ENCODE results near the gene TANC1.

TANC1 gene

DNA sequence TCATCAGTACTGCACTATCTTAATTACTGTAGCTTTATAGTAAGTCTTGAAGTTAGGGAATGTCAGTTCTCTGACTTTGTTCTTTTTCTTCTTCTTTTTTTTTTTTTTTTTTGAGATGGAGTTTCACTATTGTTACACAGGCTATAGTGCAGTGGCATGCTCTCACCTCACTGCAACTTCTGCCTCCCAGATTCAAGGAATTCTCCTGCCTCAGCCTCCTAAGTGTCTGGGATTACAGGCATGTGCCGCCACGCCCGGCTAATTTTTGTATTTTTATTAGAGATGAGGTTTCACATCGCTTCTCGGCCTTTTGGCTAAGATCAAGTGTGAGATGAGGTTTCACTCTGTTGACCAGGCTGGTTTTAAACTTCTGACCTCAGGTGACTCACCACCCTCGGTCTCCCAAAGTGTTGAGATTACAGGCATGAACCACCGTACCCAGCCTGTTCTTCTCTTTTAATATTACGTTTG lies 41.9 kb upstream of the TANC1 start:
- Mint-ChIP-seq H3K27me3 (ENCODE audit: low read depth, poor library complexity) (peaks cover 4% of the 10 kb centered on the region), H3K4me1 (peaks cover 65% of the 10 kb centered on the region), H3K4me3 (peak overlapping the region; percentile 35), H3K36me3 (ENCODE audit: low read depth) (peaks cover 38% of the 10 kb centered on the region), H3K9me3 (peaks cover 51% of the 10 kb centered on the region), H3K27ac (peak overlapping the region; percentile 43)
- no peak for DNase-seq
- TF ChIP-seq, protein P1, sequence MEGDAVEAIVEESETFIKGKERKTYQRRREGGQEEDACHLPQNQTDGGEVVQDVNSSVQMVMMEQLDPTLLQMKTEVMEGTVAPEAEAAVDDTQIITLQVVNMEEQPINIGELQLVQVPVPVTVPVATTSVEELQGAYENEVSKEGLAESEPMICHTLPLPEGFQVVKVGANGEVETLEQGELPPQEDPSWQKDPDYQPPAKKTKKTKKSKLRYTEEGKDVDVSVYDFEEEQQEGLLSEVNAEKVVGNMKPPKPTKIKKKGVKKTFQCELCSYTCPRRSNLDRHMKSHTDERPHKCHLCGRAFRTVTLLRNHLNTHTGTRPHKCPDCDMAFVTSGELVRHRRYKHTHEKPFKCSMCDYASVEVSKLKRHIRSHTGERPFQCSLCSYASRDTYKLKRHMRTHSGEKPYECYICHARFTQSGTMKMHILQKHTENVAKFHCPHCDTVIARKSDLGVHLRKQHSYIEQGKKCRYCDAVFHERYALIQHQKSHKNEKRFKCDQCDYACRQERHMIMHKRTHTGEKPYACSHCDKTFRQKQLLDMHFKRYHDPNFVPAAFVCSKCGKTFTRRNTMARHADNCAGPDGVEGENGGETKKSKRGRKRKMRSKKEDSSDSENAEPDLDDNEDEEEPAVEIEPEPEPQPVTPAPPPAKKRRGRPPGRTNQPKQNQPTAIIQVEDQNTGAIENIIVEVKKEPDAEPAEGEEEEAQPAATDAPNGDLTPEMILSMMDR (IDR thresholded peaks at IDR 0.05) = no peak

DNA sequence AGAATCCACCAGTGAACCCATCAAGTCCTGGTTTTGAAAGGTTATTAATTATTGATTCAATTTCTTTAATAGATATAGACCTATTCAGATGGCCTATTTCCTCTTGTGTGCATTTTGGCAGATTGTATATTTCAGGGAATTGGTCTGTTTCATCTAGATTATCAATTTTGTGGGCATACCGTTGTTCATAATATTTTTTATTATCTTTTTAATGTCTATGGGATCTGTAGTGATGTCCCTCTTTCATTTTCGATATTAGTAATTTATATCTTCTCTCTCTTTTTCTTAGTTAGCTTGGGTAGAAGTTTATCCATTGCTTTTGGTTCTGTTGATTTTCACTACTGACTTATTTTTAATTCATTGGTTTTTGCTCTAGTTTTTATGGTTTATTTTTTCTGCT lies 39.9 kb upstream of the TANC1 start:
- DNase-seq = no peak
- Mint-ChIP-seq H3K4me3 (no peak overlapping the region), H3K27me3 (ENCODE audit: low read depth, poor library complexity) (peaks cover 4% of the 10 kb centered on the region), H3K9me3 (peaks cover 51% of the 10 kb centered on the region), H3K36me3 (ENCODE audit: low read depth) (peaks cover 38% of the 10 kb centered on the region), H3K4me1 (peaks cover 55% of the 10 kb centered on the region), H3K27ac (no peak overlapping the region)
- TF ChIP-seq, protein P1 (IDR thresholded peaks at IDR 0.05) = no peak

DNA sequence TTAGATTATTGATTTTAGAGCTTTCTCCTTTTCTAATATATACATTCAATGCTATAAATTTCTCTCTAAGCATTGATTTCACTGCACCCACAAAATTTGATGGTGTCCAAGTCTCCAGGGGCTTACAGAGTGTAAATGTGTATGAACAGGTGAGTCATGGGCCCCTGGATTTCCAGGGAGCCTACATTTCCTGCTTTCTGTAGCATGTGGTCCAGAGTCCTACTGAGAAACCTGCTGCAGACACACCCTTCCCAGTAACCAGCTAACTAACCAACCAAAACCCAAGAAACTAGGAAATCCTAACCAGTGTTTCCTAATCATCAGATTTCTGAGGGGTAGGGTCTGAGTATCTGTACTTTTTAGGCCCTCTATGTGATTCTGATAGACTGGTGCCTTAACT lies 39.5 kb upstream of the TANC1 start:
- Mint-ChIP-seq H3K27ac (no peak overlapping the region), H3K27me3 (ENCODE audit: low read depth, poor library complexity) (peaks cover 4% of the 10 kb centered on the region), H3K36me3 (ENCODE audit: low read depth) (peaks cover 38% of the 10 kb centered on the region), H3K4me3 (no peak overlapping the region), H3K4me1 (peaks cover 53% of the 10 kb centered on the region), H3K9me3 (peaks cover 51% of the 10 kb centered on the region)
- TF ChIP-seq, protein P1 (IDR thresholded peaks at IDR 0.05) = no peak
- no peak for DNase-seq

DNA sequence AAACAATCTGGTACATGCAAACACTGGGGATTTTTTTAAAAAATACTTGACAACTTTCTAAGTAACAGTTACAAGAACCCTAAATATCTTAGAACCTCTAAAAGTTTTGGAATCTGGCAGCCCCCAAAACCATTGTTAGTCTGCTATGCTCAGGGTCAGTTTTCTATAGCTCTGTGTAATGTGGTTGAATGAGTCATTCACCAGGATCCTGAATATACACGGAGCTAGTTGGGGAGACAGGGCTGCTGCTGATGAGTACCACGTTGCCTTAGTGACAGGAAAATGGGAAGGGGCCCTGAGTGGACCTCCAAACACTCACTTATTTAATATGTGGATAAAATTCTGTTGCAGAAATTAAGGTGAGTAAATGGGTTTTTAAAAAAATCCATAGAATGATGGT lies 36.9 kb upstream of the TANC1 start:
- TF ChIP-seq, protein P1 (IDR thresholded peaks at IDR 0.05) = no peak
- H3K27me3 Mint-ChIP-seq (ENCODE audit: low read depth, poor library complexity) = no peaks in the 10 kb centered on the region
- peak overlapping the region; percentile 90 for H3K27ac Mint-ChIP-seq
- H3K4me1 Mint-ChIP-seq = peaks cover 48% of the 10 kb centered on the region
- peaks cover 28% of the 10 kb centered on the region for H3K36me3 Mint-ChIP-seq (ENCODE audit: low read depth)
- no peak overlapping the region for H3K4me3 Mint-ChIP-seq
- no peak for DNase-seq
- peaks cover 41% of the 10 kb centered on the region for H3K9me3 Mint-ChIP-seq

DNA sequence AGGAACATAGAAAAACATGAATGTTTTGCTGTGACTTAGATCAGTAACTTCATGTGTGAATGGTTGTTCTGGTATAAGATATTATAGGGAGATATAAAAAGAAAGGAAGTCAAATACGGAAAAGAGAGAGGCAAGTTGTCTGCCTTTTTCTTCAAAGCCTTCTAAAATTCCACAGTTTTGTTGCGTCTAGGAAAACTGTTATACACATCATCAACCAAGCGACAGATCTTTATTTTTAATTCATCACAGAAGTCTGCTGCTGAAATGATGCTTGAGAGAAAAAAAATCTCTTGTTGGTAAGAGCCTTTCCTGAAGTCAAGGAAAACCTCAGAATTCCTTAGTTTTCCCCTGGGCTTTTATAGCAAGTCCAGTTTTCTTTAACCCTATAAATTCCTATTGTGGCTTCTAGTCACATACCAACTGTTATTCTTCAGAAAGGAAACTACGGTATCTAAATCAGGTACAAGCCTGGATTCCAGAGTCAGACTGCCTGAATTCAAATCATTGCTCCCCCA lies 36.3 kb upstream of the TANC1 start:
- Mint-ChIP-seq H3K27ac (peak overlapping the region; percentile 90), H3K4me1 (peaks cover 47% of the 10 kb centered on the region), H3K4me3 (no peak overlapping the region), H3K36me3 (ENCODE audit: low read depth) (peaks cover 22% of the 10 kb centered on the region), H3K27me3 (ENCODE audit: low read depth, poor library complexity) (no peaks in the 10 kb centered on the region), H3K9me3 (peaks cover 42% of the 10 kb centered on the region)
- DNase-seq = no peak
- TF ChIP-seq, protein P1 (IDR thresholded peaks at IDR 0.05) = no peak

DNA sequence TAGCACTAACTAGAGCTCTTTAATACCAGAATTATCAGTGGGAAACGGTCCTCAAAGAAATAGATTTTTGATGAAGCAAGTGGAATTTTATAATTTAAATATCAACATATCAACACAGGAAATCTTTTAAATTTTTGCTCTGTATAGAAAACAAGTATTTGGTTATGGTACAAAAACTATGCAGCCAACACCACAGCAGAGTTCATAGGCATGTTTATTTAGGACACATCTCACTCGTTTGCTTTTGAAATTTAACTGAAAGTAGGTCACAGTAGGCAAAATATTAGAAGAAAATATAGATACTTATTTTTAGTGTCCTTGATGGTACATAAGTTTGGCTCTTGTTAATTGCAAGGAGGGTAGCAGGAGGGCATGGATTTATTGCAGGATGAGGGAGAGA lies 34.3 kb upstream of the TANC1 start:
- H3K36me3 Mint-ChIP-seq (ENCODE audit: low read depth) = peaks cover 15% of the 10 kb centered on the region
- DNase-seq = no peak
- H3K27ac Mint-ChIP-seq = peak overlapping the region; percentile 13
- H3K9me3 Mint-ChIP-seq = peaks cover 34% of the 10 kb centered on the region
- TF ChIP-seq, protein P1 (IDR thresholded peaks at IDR 0.05) = no peak
- H3K27me3 Mint-ChIP-seq (ENCODE audit: low read depth, poor library complexity) = no peaks in the 10 kb centered on the region
- H3K4me1 Mint-ChIP-seq = peaks cover 48% of the 10 kb centered on the region
- H3K4me3 Mint-ChIP-seq = no peak overlapping the region
